Neural cell (in vitro differentiated cells): ENCODE results near the gene PRKAG2. TPM values are rescaled to one million over a fixed set of nuclear protein-coding genes. Genes with fewer than 3 reads are reported as not detected.

Source experiments
- H2AFZ ChIP-seq: fragments of 200-600, 300-800 bp; sonication (generic), shearing (Covaris generic); 2 replicates; pipeline ENCODE4 v1.6.0; 2014; ENCODE audit warnings: low read depth, mild to moderate bottlenecking, antibody characterized with exemption, low read length, moderate library complexity
- H3F3A ChIP-seq: fragments of 200-600 bp; shearing (Covaris generic); 2 replicates; pipeline ENCODE4 v1.6.1; 2016; ENCODE audit warnings: mild to moderate bottlenecking, moderate library complexity, mixed read lengths, antibody characterized with exemption, low read length; ENCODE audit not compliant: insufficient read depth, poor library complexity, severe bottlenecking
- H3K27ac ChIP-seq: fragments of 200-600, 300-800 bp; sonication (generic), shearing (Covaris generic); 2 replicates; pipeline ENCODE4 v1.5.1; 2014; ENCODE audit warnings: mild to moderate bottlenecking, low read length, moderate library complexity
- H3K27me3 ChIP-seq: fragments of 300-800, 200-600 bp; sonication (generic), shearing (Covaris generic); 2 replicates; pipeline ENCODE4 v1.6.0; 2014; ENCODE audit warnings: mild to moderate bottlenecking, low read depth, low read length, moderate library complexity; ENCODE audit not compliant: insufficient read depth
- H3K36me3 ChIP-seq: fragments of 300-800, 200-600 bp; sonication (generic), shearing (Covaris generic); 2 replicates; pipeline ENCODE4 v1.5.1; 2014; ENCODE audit warnings: mild to moderate bottlenecking, antibody characterized with exemption, low read length, moderate library complexity; ENCODE audit not compliant: insufficient read depth
- H3K4me2 ChIP-seq: fragments of 300-800, 200-600 bp; sonication (generic), shearing (Covaris generic); 2 replicates; pipeline ENCODE4 v1.6.0; 2014; ENCODE audit warnings: mild to moderate bottlenecking, low read length
- H3K4me3 ChIP-seq: fragments of 300-800, 200-600 bp; sonication (generic), shearing (Covaris generic); 2 replicates; pipeline ENCODE4 v1.5.1; 2014; ENCODE audit warnings: mild to moderate bottlenecking, low read length, moderate library complexity
- H3K79me2 ChIP-seq: fragments of 200-600 bp; shearing (Covaris generic); replicated peaks from 2 replicates; pipeline ENCODE4 v1.6.0; 2014; ENCODE audit warnings: mild to moderate bottlenecking, low read length, moderate library complexity; ENCODE audit not compliant: insufficient read depth
- H3K9ac ChIP-seq: fragments of 300-800, 200-600 bp; sonication (generic), shearing (Covaris generic); 2 replicates; pipeline ENCODE4 v1.6.1; 2016; ENCODE audit warnings: mild to moderate bottlenecking, low read length, mixed read lengths
- H3K9me2 ChIP-seq: fragments of 200-600 bp; shearing (Covaris generic); 2 replicates; pipeline ENCODE4 v1.6.1; 2016; ENCODE audit warnings: mild to moderate bottlenecking, low read length, mixed read lengths; ENCODE audit not compliant: insufficient read depth
- H3K9me3 ChIP-seq: fragments of 200-600, 300-800 bp; sonication (generic), shearing (Covaris generic); 2 replicates; pipeline ENCODE4 v1.6.1; 2016; ENCODE audit warnings: mild to moderate bottlenecking, mixed run types, low read length, moderate library complexity, mixed read lengths
- H4K20me1 ChIP-seq: fragments of 200-600 bp; shearing (Covaris generic); 2 replicates; pipeline ENCODE4 v1.6.1; 2016; ENCODE audit warnings: mild to moderate bottlenecking, mixed run types; ENCODE audit not compliant: insufficient read depth
- CTCF ChIP-seq: fragments of 450-650 bp; IDR thresholded peaks from 2 replicates; pipeline ENCODE4 v1.5.1; 2014; ENCODE audit warnings: antibody characterized with exemption, mild to moderate bottlenecking, moderate library complexity; ENCODE audit not compliant: poor library complexity, severe bottlenecking
- EP300 ChIP-seq: fragments of 450-650 bp; conservative IDR thresholded peaks from 2 replicates; pipeline ENCODE4 v1.6.1; 2014; ENCODE audit warnings: antibody characterized with exemption, mild to moderate bottlenecking, moderate library complexity; ENCODE audit not compliant: poor library complexity, severe bottlenecking
- EZH2 ChIP-seq: fragments of 200-600, 300-800 bp; shearing (Covaris generic), sonication (generic); IDR thresholded peaks from 2 replicates; pipeline ENCODE4 v1.6.1; 2014; ENCODE audit warnings: antibody characterized with exemption, low read length, borderline replicate concordance, mild to moderate bottlenecking; ENCODE audit not compliant: insufficient read depth, poor library complexity, severe bottlenecking
- MXI1 ChIP-seq: fragments of 450-650 bp; conservative IDR thresholded peaks from 2 replicates; pipeline ENCODE4 v1.6.1; 2014; ENCODE audit warnings: antibody characterized with exemption, mild to moderate bottlenecking; ENCODE audit not compliant: poor library complexity, severe bottlenecking
- POLR2AphosphoS5 ChIP-seq: IDR thresholded peaks from 2 replicates; pipeline ENCODE4 v1.6.1; 2012
- RAD21 ChIP-seq: fragments of 450-650 bp; conservative IDR thresholded peaks from 2 replicates; pipeline ENCODE4 v1.6.1; 2014; ENCODE audit warnings: antibody characterized with exemption, mild to moderate bottlenecking, moderate library complexity
- REST ChIP-seq: IDR thresholded peaks from 2 replicates; pipeline ENCODE4 v1.6.1; 2012; ENCODE audit warnings: borderline replicate concordance
- SMC3 ChIP-seq: fragments of 450-650 bp; conservative IDR thresholded peaks from 2 replicates; pipeline ENCODE4 v1.6.1; 2014; ENCODE audit warnings: antibody characterized with exemption, mild to moderate bottlenecking, moderate library complexity; ENCODE audit not compliant: poor library complexity
- TAF1 ChIP-seq: IDR thresholded peaks from 2 replicates; pipeline ENCODE4 v1.6.1; 2012; ENCODE audit warnings: low read depth
- polyA plus RNA-seq: library from polyadenylated mRNA; depleted of rRNA; stranded (reverse); fragments of >200 nt; gene quantifications from 2 replicates; pipeline ENCODE4 v1.2.3, GENCODE V29; 2014

Gene PRKAG2
- polyA plus RNA-seq, 1 donor from 2014 or later = 22.9 TPM

- Histone ChIP-seq H4K20me1 (no peaks in the 10 kb centered on the region), H2AFZ (no peak overlapping the region), H3K27ac (no peak overlapping the region), H3K4me2 (no peak overlapping the region), H3K36me3 (no peaks in the 10 kb centered on the region), H3K9me3 (no peaks in the 10 kb centered on the region), H3K79me2 (no peaks in the 10 kb centered on the region), H3F3A (no peaks in the 10 kb centered on the region), H3K27me3 (no peaks in the 10 kb centered on the region), H3K9me2 (no peaks in the 10 kb centered on the region), H3K9ac (no peak overlapping the region), H3K4me3 (no peak overlapping the region)
- TF ChIP-seq REST (no peak), MXI1 (no peak), SMC3 (no peak), EZH2 (no peak), TAF1 (no peak), CTCF (no peak), RAD21 (no peak), EP300 (no peak), POLR2AphosphoS5 (no peak)
Measured at GRCh38 chr7:151774951-151775350, 102.0 kb downstream of the PRKAG2 start.

- no peak overlapping the region for H3K4me3 ChIP-seq
- no peaks in the 10 kb centered on the region for H3K79me2 ChIP-seq
- H3K9me2 ChIP-seq = no peaks in the 10 kb centered on the region
- no peaks in the 10 kb centered on the region for H3K27me3 ChIP-seq
- H3K4me2 ChIP-seq = no peak overlapping the region
- H4K20me1 ChIP-seq = no peaks in the 10 kb centered on the region
- no peak overlapping the region for H3K9ac ChIP-seq
- TF ChIP-seq MXI1 = no peak
- TF ChIP-seq TAF1 = no peak
- TF ChIP-seq SMC3 = no peak
- no peak for TF ChIP-seq EP300
- TF ChIP-seq EZH2 = no peak
- no peak for TF ChIP-seq POLR2AphosphoS5
- no peak for TF ChIP-seq RAD21
- no peak for TF ChIP-seq CTCF
- TF ChIP-seq REST = no peak
- H3K27ac ChIP-seq = no peak overlapping the region
- H3F3A ChIP-seq = no peaks in the 10 kb centered on the region
- no peaks in the 10 kb centered on the region for H3K36me3 ChIP-seq
- H3K9me3 ChIP-seq = no peaks in the 10 kb centered on the region
- no peak overlapping the region for H2AFZ ChIP-seq
Measured at GRCh38 chr7:151773797-151774196, 103.1 kb downstream of the PRKAG2 start.
